Liver (tissue), 3 donors: ENCODE results near the gene KDM5C.

Experiments
- ATF3 ChIP-seq: IDR thresholded peaks from 2 replicates; pipeline ENCODE4 v1.6.1; 2016; ENCODE audit warnings: antibody characterized with exemption
- CTCF ChIP-seq: fragments of 150-350 bp; IDR thresholded peaks from 2 replicates; pipeline ENCODE4 v1.5.1; 2017; ENCODE audit warnings: improper control_type of control experiment, low read depth, low read length; ENCODE audit not compliant: missing input control
- EGR1 ChIP-seq, 2 donors: IDR thresholded peaks; 2 replicates each; pipeline ENCODE4 v1.6.1; 2016 to 2018; ENCODE audit warnings: antibody characterized with exemption in 2 of 2, low read depth in 2 of 2
- GABPA ChIP-seq, 2 donors: IDR thresholded peaks in 1 of 2; conservative IDR thresholded peaks in 1 of 2; 2 replicates each; pipeline ENCODE4 v1.6.1; 2016; ENCODE audit warnings: antibody characterized with exemption in 2 of 2, mild to moderate bottlenecking in 1 of 2, moderate library complexity in 1 of 2
- MAX ChIP-seq: IDR thresholded peaks from 2 replicates; pipeline ENCODE4 v1.6.1; 2016; ENCODE audit warnings: antibody characterized with exemption
- RAD21 ChIP-seq, 2 donors: IDR thresholded peaks; 2 replicates each; pipeline ENCODE4 v1.6.1; 2016; ENCODE audit warnings: antibody characterized with exemption in 2 of 2, mild to moderate bottlenecking in 2 of 2
- REST ChIP-seq: IDR thresholded peaks from 2 replicates; pipeline ENCODE4 v1.6.1; 2016; ENCODE audit warnings: antibody characterized with exemption, mild to moderate bottlenecking
- TAF1 ChIP-seq: conservative IDR thresholded peaks from 2 replicates; pipeline ENCODE4 v1.6.1; 2016; ENCODE audit warnings: antibody characterized with exemption, mild to moderate bottlenecking
- donor health status: healthy.
- donor health status: healthy.

- TF ChIP-seq CTCF (no peak), REST (no peak), RAD21 (IDR thresholded peaks at IDR 0.05) (no peak), GABPA (IDR thresholded peaks at IDR 0.05 in 1 of 2, conservative IDR thresholded peaks at IDR 0.05 in 1 of 2) (no peak), MAX (no peak), ATF3 (no peak), EGR1 (IDR thresholded peaks at IDR 0.05; ENCODE audit: low read depth in 2 of 2) (no peak), TAF1 (no peak)
Measured at GRCh38 chrX:53254570-53255461, 29.8 kb upstream of the KDM5C start.
